Heart left ventricle (tissue), 13 donors: ENCODE data around the gene HNRNPAB.

Experiments used
- POLR2A ChIP-seq, 2 donors: fragments of 450-650 bp; IDR thresholded peaks; one replicate each; pipeline ENCODE4 v1.6.1; 2017; ENCODE audit warnings: antibody characterized with exemption in 2 of 2, mild to moderate bottlenecking in 2 of 2, moderate library complexity in 2 of 2
- TF ChIP-seq, protein P1 (sequence below), 12 donors: fragments of 200-600 bp; sonication (generic) in 4 of 12; IDR thresholded peaks; one replicate each; pipeline versions ENCODE4 v1.5.0 to v1.8.0; 2018 to 2022; ENCODE audit warnings: antibody characterized with exemption in 12 of 12, mild to moderate bottlenecking in 5 of 12
- donor health status: ischemic (EF 13 %, LVEDD 7.1; RV severe dilation, severe dysfunction).
- donor health status: DM: no; HTN: yes; CAD: no.
- donor health status: DM: no; HTN: no; CAD: no.
- donor health status: ischemic (EF 25% LVEDD 6.9; RV normal size, moderate dysfunction).
- donor health status: ischemic (EF 25% LVEDD 5.7; RV mildly dilated, moderate dysfunction).
- donor health status: ischemic (EF 35%, LVEDD 5.7; RV mildly dilated, moderate dysfunction).
- donor health status: nonischemic (EF 11% LVEDD 7.7; RV severe dilation, severe dysfunction).
- donor health status: DM: yes; HTN: yes; CAD: no.
- donor health status: PGD.
- donor health status: ischemic (EF 29% LVEDD 5.4; RV normal size, mild dysfunction).
- donor health status: nonischemic (EF 23%, LVEDD 6.1; RV moderate dilation, normal function).

DNA sequence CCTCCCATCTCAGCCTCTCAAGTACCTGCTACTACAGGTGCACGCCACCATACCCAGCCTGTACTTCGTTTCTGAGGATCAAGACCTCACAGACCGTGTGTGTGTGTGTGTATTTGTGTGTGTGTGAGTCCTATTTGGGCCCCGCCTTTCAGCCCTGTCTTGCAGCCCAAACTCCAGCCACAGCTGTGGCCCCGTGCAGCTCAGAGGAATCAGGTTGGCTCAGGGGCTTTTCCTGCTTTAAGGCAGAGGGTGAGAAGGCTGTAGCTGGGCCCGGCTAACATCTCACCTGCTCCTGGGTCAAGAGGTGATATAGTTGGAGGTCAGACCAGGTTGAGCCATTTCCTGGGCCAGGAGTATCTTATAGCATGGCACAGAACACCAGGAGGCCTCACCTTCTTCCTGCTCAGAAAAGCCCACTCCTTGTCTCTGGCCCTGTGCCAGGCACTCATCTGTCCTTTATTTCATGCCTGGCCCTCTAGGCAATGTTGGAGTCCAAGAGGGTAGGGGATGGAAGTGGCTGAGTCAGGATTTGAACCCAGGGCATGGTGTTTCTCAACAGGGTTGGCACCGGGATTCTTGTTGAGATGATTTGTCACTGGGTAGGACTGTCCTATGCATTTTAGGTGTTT, 29.9 kb downstream of the HNRNPAB start:
- TF ChIP-seq, protein P1, sequence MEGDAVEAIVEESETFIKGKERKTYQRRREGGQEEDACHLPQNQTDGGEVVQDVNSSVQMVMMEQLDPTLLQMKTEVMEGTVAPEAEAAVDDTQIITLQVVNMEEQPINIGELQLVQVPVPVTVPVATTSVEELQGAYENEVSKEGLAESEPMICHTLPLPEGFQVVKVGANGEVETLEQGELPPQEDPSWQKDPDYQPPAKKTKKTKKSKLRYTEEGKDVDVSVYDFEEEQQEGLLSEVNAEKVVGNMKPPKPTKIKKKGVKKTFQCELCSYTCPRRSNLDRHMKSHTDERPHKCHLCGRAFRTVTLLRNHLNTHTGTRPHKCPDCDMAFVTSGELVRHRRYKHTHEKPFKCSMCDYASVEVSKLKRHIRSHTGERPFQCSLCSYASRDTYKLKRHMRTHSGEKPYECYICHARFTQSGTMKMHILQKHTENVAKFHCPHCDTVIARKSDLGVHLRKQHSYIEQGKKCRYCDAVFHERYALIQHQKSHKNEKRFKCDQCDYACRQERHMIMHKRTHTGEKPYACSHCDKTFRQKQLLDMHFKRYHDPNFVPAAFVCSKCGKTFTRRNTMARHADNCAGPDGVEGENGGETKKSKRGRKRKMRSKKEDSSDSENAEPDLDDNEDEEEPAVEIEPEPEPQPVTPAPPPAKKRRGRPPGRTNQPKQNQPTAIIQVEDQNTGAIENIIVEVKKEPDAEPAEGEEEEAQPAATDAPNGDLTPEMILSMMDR (IDR thresholded peaks at IDR 0.05) = no peak
- no peak for TF ChIP-seq POLR2A (IDR thresholded peaks at IDR 0.05)
